Esophagus squamous epithelium (tissue), 5 donors: ENCODE data around the gene ARHGAP12. TPM values are rescaled to one million over a fixed set of nuclear protein-coding genes. Genes with fewer than 3 reads are reported as not detected.

Source experiments
- DNase-seq: peaks from one replicate; lab custom pipeline; 2025; lab: John Stamatoyannopoulos, UW
- H3K27ac ChIP-seq, 4 donors: fragments of 200-600 bp; sonication (generic); one replicate each; pipeline ENCODE4 v1.5.1; 2016 to 2019; ENCODE audit warnings: mild to moderate bottlenecking in 1 of 4
- H3K27me3 ChIP-seq, 4 donors: fragments of 200-600 bp; sonication (generic); 1 replicate in 3 of 4; 2 replicates in 1 of 4; pipeline versions ENCODE4 v1.5.1 to v1.6.0; 2017 to 2021; ENCODE audit warnings: antibody characterized with exemption in 1 of 4
- H3K36me3 ChIP-seq, 3 donors: fragments of 200-600 bp; sonication (generic); one replicate each; pipeline ENCODE4 v1.5.1; 2016 to 2019
- H3K4me1 ChIP-seq, 3 donors: fragments of 200-600 bp; sonication (generic); one replicate each; pipeline ENCODE4 v1.5.1; 2017 to 2019
- H3K4me3 ChIP-seq, 4 donors: fragments of 200-600 bp; sonication (generic); 1 replicate in 3 of 4; 2 replicates in 1 of 4; pipeline ENCODE4 v1.5.1; 2016 to 2019; ENCODE audit warnings: mild to moderate bottlenecking in 2 of 4, moderate library complexity in 1 of 4
- H3K9me3 ChIP-seq, 3 donors: fragments of 200-600 bp; sonication (generic); one replicate each; pipeline ENCODE4 v1.5.1; 2016 to 2019
- POLR2A ChIP-seq, 4 donors: fragments of 450-650 bp; IDR thresholded peaks; one replicate each; pipeline ENCODE4 v1.6.1; 2017; ENCODE audit warnings: antibody characterized with exemption in 4 of 4, mild to moderate bottlenecking in 4 of 4, moderate library complexity in 3 of 4
- WGBS, 2 donors: methylation state at CpG; one replicate each; pipeline ENCODE4 v1.1.5; 2018; 5-methylcytosine and 5-hydroxymethylcytosine counted together
- intact Hi-C: fragments of 100-400 bp; cut with DNase I; formaldehyde crosslinking; loops from one replicate; pipeline ENCODE4 v1.15.0; 2022
- total RNA-seq, 4 donors: library from RNA; depleted of rRNA; stranded (reverse); fragments of >200 nt; gene quantifications; one replicate each; pipeline ENCODE4 v1.1.0, GENCODE V29; 2016
- TF ChIP-seq, protein P1 (sequence below), 6 experiments: fragments of 450-650 bp in 4 of 6; fragments of 200-600 bp in 2 of 6; sonication (generic) in 2 of 6; IDR thresholded peaks; one replicate each; pipeline ENCODE4 v1.5.1; 2016 to 2019; ENCODE audit warnings: antibody characterized with exemption in 6 of 6, mild to moderate bottlenecking in 4 of 6, moderate library complexity in 4 of 6
- donor health status: DM: yes; HTN: yes; CAD: no.

ARHGAP12 gene
- total RNA-seq, 4 donors from 2014 or later, result 8.5 to 31.3 (median 16.9) TPM

GRCh38 chr10:31926765-31927564, 1.7 kb downstream of the ARHGAP12 start:
- H3K4me1 ChIP-seq, result peaks cover 9 to 46% (median 11%) of the 10 kb centered on the region in 3 donors
- peak overlapping the region; percentile 60 to 92 (median 88) for H3K4me3 ChIP-seq
- intact Hi-C loops, result no loop called here
- H3K36me3 ChIP-seq, result no peaks in the 10 kb centered on the region
- no peaks in the 10 kb centered on the region for H3K9me3 ChIP-seq
- 15 to 22% methylated on average over 22 of the region's 22 CpGs for WGBS, 2 donors
- peak overlapping the region; percentile 88 to 98 (median 96) for H3K27ac ChIP-seq
- no peaks in the 10 kb centered on the region for H3K27me3 ChIP-seq
- no peak for TF ChIP-seq POLR2A (IDR thresholded peaks at IDR 0.05)
- TF ChIP-seq, protein P1, sequence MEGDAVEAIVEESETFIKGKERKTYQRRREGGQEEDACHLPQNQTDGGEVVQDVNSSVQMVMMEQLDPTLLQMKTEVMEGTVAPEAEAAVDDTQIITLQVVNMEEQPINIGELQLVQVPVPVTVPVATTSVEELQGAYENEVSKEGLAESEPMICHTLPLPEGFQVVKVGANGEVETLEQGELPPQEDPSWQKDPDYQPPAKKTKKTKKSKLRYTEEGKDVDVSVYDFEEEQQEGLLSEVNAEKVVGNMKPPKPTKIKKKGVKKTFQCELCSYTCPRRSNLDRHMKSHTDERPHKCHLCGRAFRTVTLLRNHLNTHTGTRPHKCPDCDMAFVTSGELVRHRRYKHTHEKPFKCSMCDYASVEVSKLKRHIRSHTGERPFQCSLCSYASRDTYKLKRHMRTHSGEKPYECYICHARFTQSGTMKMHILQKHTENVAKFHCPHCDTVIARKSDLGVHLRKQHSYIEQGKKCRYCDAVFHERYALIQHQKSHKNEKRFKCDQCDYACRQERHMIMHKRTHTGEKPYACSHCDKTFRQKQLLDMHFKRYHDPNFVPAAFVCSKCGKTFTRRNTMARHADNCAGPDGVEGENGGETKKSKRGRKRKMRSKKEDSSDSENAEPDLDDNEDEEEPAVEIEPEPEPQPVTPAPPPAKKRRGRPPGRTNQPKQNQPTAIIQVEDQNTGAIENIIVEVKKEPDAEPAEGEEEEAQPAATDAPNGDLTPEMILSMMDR (IDR thresholded peaks at IDR 0.05), result no peak
- DNase-seq, result no peak

GRCh38 chr10:31926160-31926559, 2.5 kb downstream of the ARHGAP12 start:
- H3K4me3 ChIP-seq, result peak overlapping the region in 1 of 4 donors; percentile 88
- no peaks in the 10 kb centered on the region for H3K9me3 ChIP-seq
- no peaks in the 10 kb centered on the region for H3K36me3 ChIP-seq
- intact Hi-C loops, result no loop called here
- WGBS, 2 donors, result 43 to 46% methylated on average over 5 of the region's 5 CpGs
- no peak overlapping the region for H3K27ac ChIP-seq
- no peaks in the 10 kb centered on the region for H3K27me3 ChIP-seq
- TF ChIP-seq, protein P1 (IDR thresholded peaks at IDR 0.05), result no peak
- TF ChIP-seq POLR2A (IDR thresholded peaks at IDR 0.05), result no peak
- H3K4me1 ChIP-seq, result peaks cover 9 to 52% (median 11%) of the 10 kb centered on the region in 3 donors
- no peak for DNase-seq

DNA sequence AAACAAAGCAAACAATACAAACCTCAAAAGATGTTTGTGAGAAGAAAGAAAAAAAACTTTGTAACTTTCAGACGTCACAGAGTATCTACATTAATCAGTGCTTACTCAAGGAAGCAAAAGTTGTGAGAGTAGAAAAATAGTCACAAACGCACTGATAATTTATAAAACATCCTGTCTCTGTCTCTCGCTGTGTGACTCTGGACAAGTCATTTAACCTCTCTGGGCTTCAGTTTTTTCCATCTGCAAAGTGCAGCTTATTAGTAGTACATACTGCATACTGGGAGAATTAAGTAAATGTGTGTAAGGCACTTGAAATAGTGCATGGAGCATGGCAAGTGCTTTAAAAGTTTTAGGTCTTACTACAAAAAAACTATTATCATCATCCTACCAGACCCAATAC, 3.8 kb downstream of the ARHGAP12 start:
- 65 to 72% methylated on average over 3 of the region's 3 CpGs for WGBS, 2 donors
- no peak for TF ChIP-seq POLR2A (IDR thresholded peaks at IDR 0.05)
- TF ChIP-seq, protein P1 (IDR thresholded peaks at IDR 0.05), result no peak
- intact Hi-C loops, result no loop called here
- Histone ChIP-seq H3K4me3 (no peak overlapping the region), H3K27ac (no peak overlapping the region), H3K4me1 (peaks cover 4 to 48% (median 6%) of the 10 kb centered on the region in 3 donors), H3K36me3 (no peaks in the 10 kb centered on the region), H3K27me3 (no peaks in the 10 kb centered on the region), H3K9me3 (no peaks in the 10 kb centered on the region)
- no peak for DNase-seq

GRCh38 chr10:31923389-31923788, 5.2 kb downstream of the ARHGAP12 start:
- Histone ChIP-seq H3K27ac (no peak overlapping the region), H3K27me3 (no peaks in the 10 kb centered on the region), H3K36me3 (no peaks in the 10 kb centered on the region), H3K4me1 (peaks cover 0 to 43% (median 6%) of the 10 kb centered on the region in 3 donors), H3K9me3 (no peaks in the 10 kb centered on the region), H3K4me3 (no peak overlapping the region)
- 92 to 96% methylated on average over 3 of the region's 3 CpGs for WGBS, 2 donors
- TF ChIP-seq, protein P1 (IDR thresholded peaks at IDR 0.05), result no peak
- no peak for TF ChIP-seq POLR2A (IDR thresholded peaks at IDR 0.05)
- DNase-seq, result no peak
- intact Hi-C loops, result no loop called here

DNA sequence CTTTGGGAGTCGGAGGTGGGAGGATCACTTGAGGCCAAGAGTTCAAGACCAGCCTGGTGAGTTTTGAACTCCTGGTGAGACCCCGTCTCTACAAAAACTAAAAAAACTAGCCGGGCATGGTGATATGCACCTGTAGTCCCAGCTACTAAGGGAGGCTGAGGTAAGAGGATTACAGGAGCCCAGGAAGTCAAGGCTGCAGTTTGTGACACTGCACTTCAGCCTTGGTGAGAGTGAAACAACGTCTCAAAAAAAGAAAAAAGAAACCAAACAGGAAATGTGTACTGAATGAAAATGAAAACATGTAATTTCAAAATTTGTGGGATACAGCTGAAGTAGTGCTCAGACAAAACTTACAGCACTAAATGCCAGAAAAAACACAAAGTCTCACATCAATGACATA, 7.6 kb downstream of the ARHGAP12 start:
- Histone ChIP-seq H3K36me3 (no peaks in the 10 kb centered on the region), H3K4me3 (no peak overlapping the region), H3K9me3 (no peaks in the 10 kb centered on the region), H3K27me3 (no peaks in the 10 kb centered on the region), H3K4me1 (peaks cover 0 to 25% (median 2%) of the 10 kb centered on the region in 3 donors), H3K27ac (no peak overlapping the region)
- 42 to 50% methylated on average over 4 of the region's 4 CpGs for WGBS, 2 donors
- no peak for DNase-seq
- intact Hi-C loops, result no loop called here
- TF ChIP-seq, protein P1 (IDR thresholded peaks at IDR 0.05), result no peak
- TF ChIP-seq POLR2A (IDR thresholded peaks at IDR 0.05), result no peak
